ENCODE measurements around the gene KRTAP8-1.

GRCh38 chr21:30847627-30848500 is 34.8 kb upstream of the KRTAP8-1 start:
- no peak for TF ChIP-seq SUZ12 (IDR thresholded peaks at IDR 0.05; ENCODE audit: unreplicated experiment)
- no peak for TF ChIP-seq CBX3 (IDR thresholded peaks at IDR 0.05; ENCODE audit: borderline replicate concordance, low read depth)
- TF ChIP-seq ETV6 (conservative IDR thresholded peaks at IDR 0.05 in 1 of 2, IDR thresholded peaks at IDR 0.05 in 1 of 2; ENCODE audit: borderline replicate concordance in 1 of 2, low read depth in 1 of 2): no peak
- TF ChIP-seq TARDBP (IDR thresholded peaks at IDR 0.05; ENCODE audit: borderline replicate concordance): no peak
- no peak for TF ChIP-seq SP1 (IDR thresholded peaks at IDR 0.05; ENCODE audit: low read depth, low read length)
- TF ChIP-seq, protein P1, sequence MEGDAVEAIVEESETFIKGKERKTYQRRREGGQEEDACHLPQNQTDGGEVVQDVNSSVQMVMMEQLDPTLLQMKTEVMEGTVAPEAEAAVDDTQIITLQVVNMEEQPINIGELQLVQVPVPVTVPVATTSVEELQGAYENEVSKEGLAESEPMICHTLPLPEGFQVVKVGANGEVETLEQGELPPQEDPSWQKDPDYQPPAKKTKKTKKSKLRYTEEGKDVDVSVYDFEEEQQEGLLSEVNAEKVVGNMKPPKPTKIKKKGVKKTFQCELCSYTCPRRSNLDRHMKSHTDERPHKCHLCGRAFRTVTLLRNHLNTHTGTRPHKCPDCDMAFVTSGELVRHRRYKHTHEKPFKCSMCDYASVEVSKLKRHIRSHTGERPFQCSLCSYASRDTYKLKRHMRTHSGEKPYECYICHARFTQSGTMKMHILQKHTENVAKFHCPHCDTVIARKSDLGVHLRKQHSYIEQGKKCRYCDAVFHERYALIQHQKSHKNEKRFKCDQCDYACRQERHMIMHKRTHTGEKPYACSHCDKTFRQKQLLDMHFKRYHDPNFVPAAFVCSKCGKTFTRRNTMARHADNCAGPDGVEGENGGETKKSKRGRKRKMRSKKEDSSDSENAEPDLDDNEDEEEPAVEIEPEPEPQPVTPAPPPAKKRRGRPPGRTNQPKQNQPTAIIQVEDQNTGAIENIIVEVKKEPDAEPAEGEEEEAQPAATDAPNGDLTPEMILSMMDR (IDR thresholded peaks at IDR 0.05 in 2 of 3, conservative IDR thresholded peaks at IDR 0.05 in 1 of 3; ENCODE audit: control insufficient read depth in 2 of 3, extremely low read depth in 1 of 3, insufficient read depth in 1 of 3, low read depth in 3 of 3, low read length in 3 of 3): no peak
- TF ChIP-seq, protein P2, sequence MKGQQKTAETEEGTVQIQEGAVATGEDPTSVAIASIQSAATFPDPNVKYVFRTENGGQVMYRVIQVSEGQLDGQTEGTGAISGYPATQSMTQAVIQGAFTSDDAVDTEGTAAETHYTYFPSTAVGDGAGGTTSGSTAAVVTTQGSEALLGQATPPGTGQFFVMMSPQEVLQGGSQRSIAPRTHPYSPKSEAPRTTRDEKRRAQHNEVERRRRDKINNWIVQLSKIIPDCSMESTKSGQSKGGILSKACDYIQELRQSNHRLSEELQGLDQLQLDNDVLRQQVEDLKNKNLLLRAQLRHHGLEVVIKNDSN (IDR thresholded peaks at IDR 0.05; ENCODE audit: borderline replicate concordance, extremely low read length, insufficient read depth, low read depth, low read length): no peak
- TF ChIP-seq ZSCAN29 (IDR thresholded peaks at IDR 0.05): no peak
- TF ChIP-seq POLR2A (IDR thresholded peaks at IDR 0.05; ENCODE audit: low read depth, low read length): no peak
- no peak for TF ChIP-seq FOXM1 (IDR thresholded peaks at IDR 0.05; ENCODE audit: low read depth, low read length)
- TF ChIP-seq, protein P3, sequence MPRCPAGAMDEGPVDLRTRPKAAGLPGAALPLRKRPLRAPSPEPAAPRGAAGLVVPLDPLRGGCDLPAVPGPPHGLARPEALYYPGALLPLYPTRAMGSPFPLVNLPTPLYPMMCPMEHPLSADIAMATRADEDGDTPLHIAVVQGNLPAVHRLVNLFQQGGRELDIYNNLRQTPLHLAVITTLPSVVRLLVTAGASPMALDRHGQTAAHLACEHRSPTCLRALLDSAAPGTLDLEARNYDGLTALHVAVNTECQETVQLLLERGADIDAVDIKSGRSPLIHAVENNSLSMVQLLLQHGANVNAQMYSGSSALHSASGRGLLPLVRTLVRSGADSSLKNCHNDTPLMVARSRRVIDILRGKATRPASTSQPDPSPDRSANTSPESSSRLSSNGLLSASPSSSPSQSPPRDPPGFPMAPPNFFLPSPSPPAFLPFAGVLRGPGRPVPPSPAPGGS (IDR thresholded peaks at IDR 0.05; ENCODE audit: borderline replicate concordance, insufficient read depth, low read depth, low read length, poor library complexity, severe bottlenecking): no peak
- no peak for TF ChIP-seq BCL11A (IDR thresholded peaks at IDR 0.05; ENCODE audit: low read depth, low read length)
